ENCODE results near the gene COQ9.

The COQ9 gene

DNA sequence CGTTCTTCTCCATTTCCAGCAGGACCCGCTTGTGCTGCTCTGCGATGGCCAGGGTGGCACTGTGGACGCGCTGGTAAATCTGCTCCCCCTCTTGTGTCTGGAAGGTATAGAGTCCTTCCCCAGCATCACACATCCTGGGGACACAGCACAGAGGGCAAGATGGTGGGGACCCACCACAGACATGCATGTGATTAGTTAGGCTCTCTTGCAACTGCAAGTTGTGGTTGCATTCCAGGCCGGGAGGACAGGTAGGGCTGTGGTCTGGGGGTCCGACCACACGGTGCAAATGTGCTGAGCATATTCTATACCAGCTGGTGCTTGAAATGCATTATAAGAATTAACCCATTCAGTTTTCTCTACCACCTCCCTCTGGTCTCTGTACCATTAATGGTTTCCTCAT, 26.6 kb downstream of the COQ9 start:
- Histone ChIP-seq H3K4me1 (peaks cover 12 to 36% (median 30%) of the 10 kb centered on the region in 4 donors), H3K36me3 (peaks cover 52 to 65% (median 63%) of the 10 kb centered on the region in 3 donors), H3K27me3 (no peaks in the 10 kb centered on the region), H3K9me3 (no peaks in the 10 kb centered on the region), H3K4me3 (no peak overlapping the region), H3K27ac (no peak overlapping the region)
- TF ChIP-seq, protein P1, sequence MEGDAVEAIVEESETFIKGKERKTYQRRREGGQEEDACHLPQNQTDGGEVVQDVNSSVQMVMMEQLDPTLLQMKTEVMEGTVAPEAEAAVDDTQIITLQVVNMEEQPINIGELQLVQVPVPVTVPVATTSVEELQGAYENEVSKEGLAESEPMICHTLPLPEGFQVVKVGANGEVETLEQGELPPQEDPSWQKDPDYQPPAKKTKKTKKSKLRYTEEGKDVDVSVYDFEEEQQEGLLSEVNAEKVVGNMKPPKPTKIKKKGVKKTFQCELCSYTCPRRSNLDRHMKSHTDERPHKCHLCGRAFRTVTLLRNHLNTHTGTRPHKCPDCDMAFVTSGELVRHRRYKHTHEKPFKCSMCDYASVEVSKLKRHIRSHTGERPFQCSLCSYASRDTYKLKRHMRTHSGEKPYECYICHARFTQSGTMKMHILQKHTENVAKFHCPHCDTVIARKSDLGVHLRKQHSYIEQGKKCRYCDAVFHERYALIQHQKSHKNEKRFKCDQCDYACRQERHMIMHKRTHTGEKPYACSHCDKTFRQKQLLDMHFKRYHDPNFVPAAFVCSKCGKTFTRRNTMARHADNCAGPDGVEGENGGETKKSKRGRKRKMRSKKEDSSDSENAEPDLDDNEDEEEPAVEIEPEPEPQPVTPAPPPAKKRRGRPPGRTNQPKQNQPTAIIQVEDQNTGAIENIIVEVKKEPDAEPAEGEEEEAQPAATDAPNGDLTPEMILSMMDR (IDR thresholded peaks at IDR 0.05) = no peak
- intact Hi-C loops (cut with DNase I; ENCODE audit: low total_unique reads) = no loop called here
- no peak for DNase-seq

DNA sequence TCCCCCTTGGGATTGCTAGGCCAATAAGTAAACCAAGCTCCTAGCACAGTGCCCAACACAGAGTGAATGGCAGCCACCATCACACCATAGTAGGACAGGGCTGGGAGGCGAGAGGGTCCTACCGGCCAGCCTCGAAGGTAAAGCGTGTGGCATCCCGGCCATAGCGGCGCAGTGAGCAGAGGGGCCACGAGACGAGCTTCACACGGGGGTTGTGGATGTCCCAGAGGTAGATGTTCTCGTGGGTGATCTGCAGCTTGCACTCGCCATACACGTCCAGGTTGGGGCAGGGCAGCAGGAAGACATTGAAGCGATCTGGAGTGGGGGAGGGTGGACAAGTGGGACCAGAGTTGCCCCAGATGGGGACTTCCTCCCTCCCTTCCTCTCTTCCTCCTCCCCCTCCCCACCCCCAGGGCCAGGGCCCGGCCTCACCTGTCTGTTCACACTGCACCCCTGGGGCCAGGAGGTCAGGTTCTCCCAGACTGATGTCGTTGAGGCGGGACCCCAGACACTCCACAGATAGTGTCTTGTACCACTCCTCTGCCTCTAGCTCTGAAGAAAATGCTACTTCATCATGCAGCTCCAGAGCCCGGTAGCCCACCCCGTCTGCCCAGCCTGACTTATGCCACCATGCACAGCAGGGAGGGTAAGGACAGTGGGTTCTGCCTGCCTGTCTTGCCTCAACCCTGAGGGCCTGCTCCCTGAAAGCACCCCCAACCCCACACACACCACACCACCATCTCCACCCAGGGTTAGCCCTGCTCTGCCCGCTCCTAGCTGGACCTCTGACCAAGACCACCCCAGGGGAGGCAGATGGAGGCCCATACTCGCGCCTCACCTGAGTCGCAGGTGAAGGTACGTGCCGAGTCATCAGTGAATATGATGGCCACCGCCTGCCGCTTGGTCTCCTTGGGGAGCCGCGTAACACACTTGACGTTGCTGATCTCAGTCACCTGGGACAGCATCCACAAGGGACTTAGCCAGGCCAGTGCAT, 27.7 kb downstream of the COQ9 start:
- DNase-seq = no peak
- H3K27ac ChIP-seq = no peak overlapping the region
- no peaks in the 10 kb centered on the region for H3K9me3 ChIP-seq
- intact Hi-C loops (cut with DNase I; ENCODE audit: low total_unique reads) = loop anchor here (5.0 kb wide), 1 partner anchor 52 kb away; no protein-coding TSS in a partner anchor
- no peaks in the 10 kb centered on the region for H3K27me3 ChIP-seq
- H3K4me3 ChIP-seq = no peak overlapping the region
- TF ChIP-seq, protein P1 (IDR thresholded peaks at IDR 0.05) = no peak
- H3K36me3 ChIP-seq = peaks cover 41 to 55% (median 52%) of the 10 kb centered on the region in 3 donors
- H3K4me1 ChIP-seq = peaks cover 12 to 47% (median 38%) of the 10 kb centered on the region in 4 donors

DNA sequence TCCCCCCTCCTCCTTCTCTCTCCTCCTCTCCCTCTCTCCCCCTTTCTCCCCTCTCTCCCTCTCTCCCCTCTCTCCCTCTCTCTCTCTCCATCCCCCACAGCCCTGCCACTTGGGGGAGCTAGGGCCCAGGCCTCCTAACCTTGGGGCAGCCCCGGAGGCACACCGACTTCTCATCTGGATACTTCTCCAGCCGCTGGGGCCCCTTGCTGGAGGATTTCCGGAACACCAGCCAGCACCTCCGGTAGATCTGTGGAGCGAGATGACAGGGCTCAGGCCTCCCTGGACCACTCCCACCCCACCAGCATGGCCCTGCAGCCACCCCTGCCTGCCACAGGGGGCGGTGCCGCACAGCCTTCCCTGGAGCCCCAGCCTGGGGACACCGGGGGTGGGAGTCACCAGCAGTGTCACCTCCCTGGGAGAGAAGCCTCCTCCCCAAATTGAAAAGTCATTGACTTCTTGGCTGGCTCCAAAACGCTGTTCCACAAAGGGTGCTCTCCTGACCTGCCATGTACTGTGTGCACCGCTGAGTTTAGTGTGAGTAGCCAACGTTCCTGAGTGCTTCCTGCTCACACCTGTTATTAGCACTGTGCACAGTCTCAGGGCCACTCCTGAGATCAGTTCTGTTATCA, 28.5 kb downstream of the COQ9 start:
- Histone ChIP-seq H3K27ac (peak overlapping the region; percentile 35 to 77), H3K4me3 (no peak overlapping the region), H3K27me3 (no peaks in the 10 kb centered on the region), H3K36me3 (peaks cover 36 to 46% (median 44%) of the 10 kb centered on the region in 3 donors), H3K9me3 (no peaks in the 10 kb centered on the region), H3K4me1 (peaks cover 12 to 51% (median 44%) of the 10 kb centered on the region in 4 donors)
- intact Hi-C loops (cut with DNase I; ENCODE audit: low total_unique reads) = loop anchor here (5.0 kb wide), 1 partner anchor 51 kb away; no protein-coding TSS in a partner anchor
- TF ChIP-seq, protein P1 (IDR thresholded peaks at IDR 0.05) = peak in 1 of 2 experiments; percentile 33
- DNase-seq = no peak

DNA sequence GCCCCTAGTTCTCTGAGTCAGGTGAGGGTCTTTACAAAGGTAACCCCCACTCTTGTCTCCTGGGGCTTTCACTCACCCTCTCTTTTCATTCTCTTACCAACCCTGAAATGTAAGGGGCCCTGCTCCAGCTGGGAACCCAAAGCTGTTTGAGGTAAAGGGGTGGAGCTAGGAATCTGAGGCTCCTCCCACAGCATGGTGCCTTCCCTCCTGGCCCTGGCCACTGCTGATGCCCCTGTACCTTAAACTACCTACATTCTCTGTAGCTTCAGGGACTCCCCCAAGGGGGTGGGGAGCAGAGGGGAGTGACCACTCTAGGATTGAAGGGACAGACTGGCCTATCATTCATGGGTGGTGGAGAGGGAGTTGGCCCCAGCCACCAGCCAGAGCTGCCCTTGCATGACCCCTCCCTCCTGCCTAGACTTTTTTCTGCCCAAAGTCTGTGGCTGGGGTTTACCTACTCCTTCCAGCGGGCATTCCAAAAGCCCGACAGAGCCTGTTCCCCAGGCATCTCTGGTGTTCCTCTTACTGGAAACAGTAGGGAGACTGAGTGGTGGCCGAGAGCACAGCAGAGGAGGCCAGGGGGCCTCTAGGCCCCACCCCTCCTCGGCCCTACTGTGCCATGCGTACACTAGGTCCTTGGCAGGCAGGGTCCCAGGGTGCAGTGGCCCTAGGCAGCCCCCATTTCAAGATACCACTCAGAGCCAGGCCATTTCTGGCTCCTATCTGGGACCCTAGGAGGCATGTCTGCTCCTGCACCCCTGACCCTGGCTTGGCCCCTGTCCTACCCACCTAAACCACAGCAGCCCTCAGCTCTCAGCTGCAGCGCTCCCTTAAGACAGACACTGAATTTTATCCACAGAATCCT, 29.5 kb downstream of the COQ9 start:
- TF ChIP-seq, protein P1 (IDR thresholded peaks at IDR 0.05) = no peak
- Histone ChIP-seq H3K4me3 (no peak overlapping the region), H3K27ac (peak overlapping the region; percentile 35 to 77), H3K4me1 (peaks cover 12 to 52% (median 45%) of the 10 kb centered on the region in 4 donors), H3K27me3 (no peaks in the 10 kb centered on the region), H3K9me3 (no peaks in the 10 kb centered on the region), H3K36me3 (peaks cover 31 to 37% (median 35%) of the 10 kb centered on the region in 3 donors)
- DNase-seq = no peak
- intact Hi-C loops (cut with DNase I; ENCODE audit: low total_unique reads) = loop anchor here (5.0 kb wide), 1 partner anchor 51 kb away; no protein-coding TSS in a partner anchor
